ENCODE measurements around the gene RPS6KL1.
A peak's percentile ranks its signal among the peaks of the same experiment; 100 is the strongest.

RPS6KL1 gene

GRCh38 chr14:74950795-74951442, 27.9 kb upstream of the RPS6KL1 start:
- H2BK120ac ChIP-seq (ENCODE audit: low read depth, low read length) = peak overlapping the region; percentile 57
- 50% methylated on average over 9 of the region's 9 CpGs for WGBS
- H2AK5ac ChIP-seq (ENCODE audit: low read length, severe bottlenecking) = no peak overlapping the region

DNA sequence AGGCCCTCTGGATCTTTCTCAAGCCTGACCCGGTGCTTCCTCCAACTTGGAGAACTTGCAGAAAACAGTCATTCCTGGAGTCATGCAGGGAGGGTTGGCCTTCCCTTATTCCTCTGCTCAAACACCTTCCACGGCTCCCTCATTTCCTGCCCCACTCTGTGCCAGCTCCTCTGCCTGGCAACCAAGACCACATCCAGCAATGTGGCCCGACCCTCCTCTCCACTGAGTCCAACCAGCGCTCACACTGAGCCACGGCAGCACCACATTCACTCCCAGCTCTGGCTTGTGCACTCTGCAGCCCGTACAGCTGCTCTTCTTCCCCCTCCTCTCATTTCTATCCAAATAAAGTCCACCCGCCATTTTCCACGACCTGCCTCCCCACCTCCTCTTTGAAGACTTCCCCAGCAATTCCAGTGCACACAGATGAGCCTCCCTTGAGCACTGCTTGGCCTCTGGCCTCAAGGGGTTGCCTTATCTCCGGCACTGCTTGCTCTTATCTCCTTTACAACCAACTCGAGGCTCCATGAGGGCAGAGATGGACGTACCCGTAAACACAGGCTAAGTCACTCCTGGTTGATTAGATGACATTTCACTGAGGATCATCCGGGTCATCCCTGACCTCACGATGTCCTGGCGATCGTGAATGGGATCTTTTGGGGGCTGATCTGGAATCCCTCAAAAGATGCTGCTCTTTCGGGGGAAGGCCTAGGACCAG, 27.0 kb upstream of the RPS6KL1 start:
- Histone ChIP-seq H2AK5ac (ENCODE audit: low read length, severe bottlenecking) (no peak overlapping the region), H3K79me1 (replicated peaks; ENCODE audit: low read length, poor library complexity, severe bottlenecking) (peaks cover 7% of the 10 kb centered on the region), H3K36me3 (ENCODE audit: control insufficient read depth in 1 of 2, insufficient read depth in 2 of 2, low read depth in 1 of 2, low read length in 2 of 2) (peaks cover 17 to 29% of the 10 kb centered on the region in 2 experiments), H3K23ac (ENCODE audit: low read length in 2 of 2) (no peak overlapping the region), H3K9me3 (ENCODE audit: control insufficient read depth, low read length) (no peaks in the 10 kb centered on the region), H4K91ac (ENCODE audit: low read length) (peak overlapping the region; percentile 34), H3K9ac (ENCODE audit: low read length) (no peak overlapping the region), H2AFZ (ENCODE audit: low read depth, low read length) (no peak overlapping the region), H2BK5ac (ENCODE audit: low read depth, low read length, poor library complexity, severe bottlenecking) (no peak overlapping the region), H2BK12ac (ENCODE audit: low read length in 2 of 2) (peak overlapping the region in 1 of 2 experiments; percentile 38), H3K14ac (ENCODE audit: low read length in 2 of 2) (peak overlapping the region in 1 of 2 experiments; percentile 44), H4K8ac (ENCODE audit: low read length) (peak overlapping the region; percentile 39), H2BK120ac (ENCODE audit: low read depth, low read length) (no peak overlapping the region), H3K27me3 (ENCODE audit: control insufficient read depth in 1 of 2, insufficient read depth in 1 of 2, low read length in 2 of 2) (no peaks in the 10 kb centered on the region), H2BK15ac (ENCODE audit: low read depth, poor library complexity, severe bottlenecking) (no peak overlapping the region), H3K4me3 (ENCODE audit: insufficient read depth in 1 of 2, low read depth in 1 of 2, low read length in 2 of 2) (no peak overlapping the region), H3K4me2 (ENCODE audit: low read length, poor library complexity, severe bottlenecking) (no peak overlapping the region), H3K18ac (ENCODE audit: low read depth in 1 of 2, low read length in 2 of 2) (no peak overlapping the region), H3K27ac (ENCODE audit: low read length, poor library complexity, severe bottlenecking) (no peak overlapping the region), H3K4me1 (ENCODE audit: control insufficient read depth, insufficient read depth, low read depth, low read length) (peaks cover 43% of the 10 kb centered on the region), H3K4ac (ENCODE audit: low read depth in 1 of 2, low read length in 2 of 2) (no peak overlapping the region)
- 82% methylated on average over 17 of the region's 17 CpGs for WGBS
- DNase-seq = no peak

More at GRCh38 chr14:74950795-74951442, 27.9 kb upstream of the RPS6KL1 start:
- no peaks in the 10 kb centered on the region for H3K9me3 ChIP-seq (ENCODE audit: control insufficient read depth, low read length)
- H2BK5ac ChIP-seq (ENCODE audit: low read depth, low read length, poor library complexity, severe bottlenecking) = no peak overlapping the region
- no peak overlapping the region for H3K9ac ChIP-seq (ENCODE audit: low read length)
- peak overlapping the region; percentile 30 for H2BK15ac ChIP-seq (ENCODE audit: low read depth, poor library complexity, severe bottlenecking)
- peak overlapping the region; percentile 20 for H2AFZ ChIP-seq (ENCODE audit: low read depth, low read length)
- H3K27me3 ChIP-seq (ENCODE audit: control insufficient read depth in 1 of 2, insufficient read depth in 1 of 2, low read length in 2 of 2) = no peaks in the 10 kb centered on the region
- H3K36me3 ChIP-seq (ENCODE audit: control insufficient read depth in 1 of 2, insufficient read depth in 2 of 2, low read depth in 1 of 2, low read length in 2 of 2) = peaks cover 17 to 29% of the 10 kb centered on the region in 2 experiments
- H3K4me3 ChIP-seq (ENCODE audit: insufficient read depth in 1 of 2, low read depth in 1 of 2, low read length in 2 of 2) = no peak overlapping the region
- H3K23ac ChIP-seq (ENCODE audit: low read length in 2 of 2) = no peak overlapping the region
- peaks cover 51% of the 10 kb centered on the region for H3K4me1 ChIP-seq (ENCODE audit: control insufficient read depth, insufficient read depth, low read depth, low read length)
- H3K79me1 ChIP-seq (replicated peaks; ENCODE audit: low read length, poor library complexity, severe bottlenecking) = peaks cover 7% of the 10 kb centered on the region
- peak overlapping the region; percentile 37 for H4K91ac ChIP-seq (ENCODE audit: low read length)
- H3K4me2 ChIP-seq (ENCODE audit: low read length, poor library complexity, severe bottlenecking) = no peak overlapping the region
- H3K4ac ChIP-seq (ENCODE audit: low read depth in 1 of 2, low read length in 2 of 2) = peak overlapping the region in 1 of 2 experiments; percentile 47
- peak overlapping the region; percentile 55 for H4K8ac ChIP-seq (ENCODE audit: low read length)
- no peak overlapping the region for H3K27ac ChIP-seq (ENCODE audit: low read length, poor library complexity, severe bottlenecking)
- peak; percentile 60 for DNase-seq
- no peak overlapping the region for H2BK12ac ChIP-seq (ENCODE audit: low read length in 2 of 2)
- peak overlapping the region in 1 of 2 experiments; percentile 18 for H3K14ac ChIP-seq (ENCODE audit: low read length in 2 of 2)
- H3K18ac ChIP-seq (ENCODE audit: low read depth in 1 of 2, low read length in 2 of 2) = peak overlapping the region in 1 of 2 experiments; percentile 30

DNA sequence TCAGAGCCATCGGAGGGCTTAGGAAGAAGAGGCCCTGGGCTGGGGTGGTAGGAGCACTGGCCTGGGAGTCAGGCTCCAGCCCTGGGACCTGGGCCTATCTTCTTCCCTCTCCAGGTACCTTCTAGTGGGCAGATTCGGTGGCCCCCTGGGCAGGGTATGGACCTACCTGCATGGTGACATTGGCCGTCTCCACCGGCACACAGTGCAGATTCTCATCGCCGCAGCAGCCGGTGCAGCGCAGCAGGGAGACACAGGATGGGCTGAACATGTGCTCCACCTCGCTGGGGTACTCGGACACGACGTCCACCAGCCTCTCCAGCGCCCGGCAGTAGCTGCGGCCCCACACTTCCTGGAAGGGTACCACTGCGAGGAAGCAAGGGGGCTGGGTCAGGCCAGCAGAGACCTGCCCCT, 26.1 kb upstream of the RPS6KL1 start:
- no peak overlapping the region for H2BK5ac ChIP-seq (ENCODE audit: low read depth, low read length, poor library complexity, severe bottlenecking)
- H3K4me3 ChIP-seq (ENCODE audit: insufficient read depth in 1 of 2, low read depth in 1 of 2, low read length in 2 of 2) = no peak overlapping the region
- no peaks in the 10 kb centered on the region for H3K27me3 ChIP-seq (ENCODE audit: control insufficient read depth in 1 of 2, insufficient read depth in 1 of 2, low read length in 2 of 2)
- no peak overlapping the region for H2BK120ac ChIP-seq (ENCODE audit: low read depth, low read length)
- no peak overlapping the region for H3K18ac ChIP-seq (ENCODE audit: low read depth in 1 of 2, low read length in 2 of 2)
- no peaks in the 10 kb centered on the region for H3K9me3 ChIP-seq (ENCODE audit: control insufficient read depth, low read length)
- H3K36me3 ChIP-seq (ENCODE audit: control insufficient read depth in 1 of 2, insufficient read depth in 2 of 2, low read depth in 1 of 2, low read length in 2 of 2) = peaks cover 17 to 29% of the 10 kb centered on the region in 2 experiments
- H3K4me2 ChIP-seq (ENCODE audit: low read length, poor library complexity, severe bottlenecking) = no peak overlapping the region
- no peak overlapping the region for H4K8ac ChIP-seq (ENCODE audit: low read length)
- H3K27ac ChIP-seq (ENCODE audit: low read length, poor library complexity, severe bottlenecking) = no peak overlapping the region
- no peak overlapping the region for H2AFZ ChIP-seq (ENCODE audit: low read depth, low read length)
- H3K4me1 ChIP-seq (ENCODE audit: control insufficient read depth, insufficient read depth, low read depth, low read length) = peaks cover 35% of the 10 kb centered on the region
- H2BK15ac ChIP-seq (ENCODE audit: low read depth, poor library complexity, severe bottlenecking) = no peak overlapping the region
- H2AK5ac ChIP-seq (ENCODE audit: low read length, severe bottlenecking) = no peak overlapping the region
- peak overlapping the region; percentile 74 for H4K91ac ChIP-seq (ENCODE audit: low read length)
- WGBS = 95% methylated on average over 16 of the region's 16 CpGs
- H3K4ac ChIP-seq (ENCODE audit: low read depth in 1 of 2, low read length in 2 of 2) = no peak overlapping the region
- no peak for DNase-seq
- H2BK12ac ChIP-seq (ENCODE audit: low read length in 2 of 2) = no peak overlapping the region
- H3K79me1 ChIP-seq (replicated peaks; ENCODE audit: low read length, poor library complexity, severe bottlenecking) = peaks cover 7% of the 10 kb centered on the region
- H3K23ac ChIP-seq (ENCODE audit: low read length in 2 of 2) = no peak overlapping the region
- H3K14ac ChIP-seq (ENCODE audit: low read length in 2 of 2) = no peak overlapping the region
- no peak overlapping the region for H3K9ac ChIP-seq (ENCODE audit: low read length)

Measured in mesenchymal stem cell (in vitro differentiated cells and primary cell).